GM12878 (cell line): ENCODE measurements around the gene ENPP1. TPM values are rescaled to one million over a fixed set of nuclear protein-coding genes. Genes with fewer than 3 reads are reported as not detected.

Source experiments
- ATAC-seq: fragments of 200-7000 bp; cut with Tn5 transposase; 3 replicates; pipeline ENCODE4 v1.9.1; 2020; ENCODE audit warnings: mild to moderate bottlenecking, moderate library complexity
- BruUV-seq: library from RNA; stranded (reverse); fragments of 400-500 nt; replicated peaks from 2 replicates; lab custom pipeline; 2021; lab: Mats Ljungman, UMichigan
- CTCF ChIA-PET: fragments of 300-600 bp; sonication (Branson Sonifier 250); formaldehyde crosslinking; extraction: SDS; loops from one replicate; lab custom pipeline; 2021; ENCODE audit warnings: inconsistent platforms; lab: Yijun Ruan, JAX
- POLR2A ChIA-PET: fragments of 350-600 bp; formaldehyde crosslinking; extraction: SDS; loops from one replicate; lab custom pipeline; 2021; ENCODE audit warnings: inconsistent platforms; lab: Charles Lee
- RAD21 ChIA-PET: fragments of 300-600 bp; sonication (Branson Sonifier 250); formaldehyde crosslinking; loops from one replicate; lab custom pipeline; 2023; ENCODE audit warnings: antibody characterized with exemption; ENCODE audit not compliant: unreplicated experiment; lab: Charles Lee
- SMC1A ChIA-PET: fragments of 300-600 bp; sonication (Branson Sonifier 250); formaldehyde crosslinking; loops from one replicate; lab custom pipeline; 2023; ENCODE audit not compliant: unreplicated experiment, uncharacterized antibody; lab: Charles Lee
- DNase-seq: peaks from one replicate; pipeline ENCODE4 v3.0.0-alpha.2; 2011; ENCODE audit warnings: low read depth, low spot score
- FAIRE-seq: peaks from 3 replicates; lab custom pipeline; 2011; peaks lifted over from hg19 to GRCh38; lab: Jason Lieb, UNC
- H2AFZ ChIP-seq: 2 replicates; pipeline ENCODE4 v1.6.0; 2011; ENCODE audit warnings: low read depth, low read length, control low read depth; ENCODE audit not compliant: control insufficient read depth
- H3K27ac ChIP-seq: 2 replicates; pipeline ENCODE4 v1.5.1; 2011; ENCODE audit warnings: control low read depth; ENCODE audit not compliant: control insufficient read depth, insufficient read depth
- H3K27me3 ChIP-seq, 2 experiments: replicated peaks in 1 of 2; 2 replicates each; pipeline versions ENCODE4 v1.6.0 to v1.6.1; 2011; ENCODE audit warnings: low read length in 1 of 2; ENCODE audit not compliant: control insufficient read depth in 2 of 2, insufficient read depth in 2 of 2
- H3K36me3 ChIP-seq, 2 experiments: 2 replicates each; pipeline ENCODE4 v1.5.1; 2011; ENCODE audit warnings: low read length in 1 of 2; ENCODE audit not compliant: control insufficient read depth in 2 of 2, insufficient read depth in 2 of 2
- H3K4me1 ChIP-seq: 2 replicates; pipeline ENCODE4 v1.6.1; 2011; ENCODE audit warnings: mild to moderate bottlenecking, low read length, moderate library complexity, mixed read lengths; ENCODE audit not compliant: control insufficient read depth, insufficient read depth
- H3K4me2 ChIP-seq: 2 replicates; pipeline ENCODE4 v1.6.0; 2011; ENCODE audit warnings: control low read depth; ENCODE audit not compliant: control insufficient read depth, insufficient read depth
- H3K4me3 ChIP-seq: fragments of 200-600 bp; sonication (generic); 2 replicates; pipeline ENCODE4 v1.5.1; 2016
- H3K79me2 ChIP-seq: 2 replicates; pipeline ENCODE4 v1.6.0; 2011; ENCODE audit warnings: low read length; ENCODE audit not compliant: control insufficient read depth, insufficient read depth
- H3K9ac ChIP-seq: 2 replicates; pipeline ENCODE4 v1.8.0; 2011; ENCODE audit warnings: low read length, control low read depth, mixed read lengths; ENCODE audit not compliant: control insufficient read depth, insufficient read depth
- H3K9me3 ChIP-seq: replicated peaks from 3 replicates; pipeline ENCODE4 v1.5.1; 2011; ENCODE audit warnings: mild to moderate bottlenecking, low read length; ENCODE audit not compliant: control insufficient read depth, insufficient read depth
- H4K20me1 ChIP-seq: 2 replicates; pipeline ENCODE4 v1.6.0; 2011; ENCODE audit not compliant: control insufficient read depth, insufficient read depth
- BACH1 ChIP-seq: fragments of 450-650 bp; IDR thresholded peaks from 2 replicates; pipeline ENCODE4 v1.6.1; 2017; ENCODE audit warnings: mild to moderate bottlenecking, borderline replicate concordance
- KAT2A ChIP-seq: conservative IDR thresholded peaks from 2 replicates; pipeline ENCODE4 v1.6.1; 2011; ENCODE audit warnings: low read depth, low read length; ENCODE audit not compliant: control insufficient read depth
- NFYA ChIP-seq: IDR thresholded peaks from 2 replicates; pipeline ENCODE4 v1.6.1; 2011; ENCODE audit warnings: low read depth, mild to moderate bottlenecking, low read length, improper control_type of control experiment, borderline replicate concordance
- NR2F1 ChIP-seq: fragments of 450-650 bp; conservative IDR thresholded peaks from 2 replicates; pipeline ENCODE4 v1.6.1; 2017; ENCODE audit warnings: mild to moderate bottlenecking
- PML ChIP-seq: IDR thresholded peaks from 2 replicates; pipeline ENCODE4 v1.6.1; 2012; ENCODE audit warnings: low read length, inconsistent platforms
- SMAD1 ChIP-seq: fragments of 450-650 bp; IDR thresholded peaks from 2 replicates; pipeline ENCODE4 v1.6.1; 2018; ENCODE audit warnings: mild to moderate bottlenecking, low read depth; ENCODE audit not compliant: partially characterized antibody
- TCF7 ChIP-seq: IDR thresholded peaks from 2 replicates; pipeline ENCODE4 v1.6.1; 2014; ENCODE audit warnings: antibody characterized with exemption, borderline replicate concordance
- WGBS: methylation state at CpG from one replicate; pipeline ENCODE4 v1.1.6; 2016; ENCODE audit warnings: low lambda C conversion rate; ENCODE audit not compliant: insufficient replicate concordance, insufficient coverage; ENCODE audit errors: missing lambda C conversion rate; 5-methylcytosine and 5-hydroxymethylcytosine counted together
- in situ Hi-C: fragments of 300-500 bp; cut with MboI; formaldehyde crosslinking; loops from 9 replicates; pipeline ENCODE4 v1.14.3; 2018; ENCODE audit warnings: mixed read lengths
- intact Hi-C: fragments of 100-400 bp; cut with micrococcal nuclease; formaldehyde crosslinking; loops from one replicate; pipeline ENCODE4 v1.14.2; 2022; ENCODE audit not compliant: unreplicated experiment
- polyA plus RNA-seq, 11 experiments: library from polyadenylated mRNA; depleted of rRNA in 4 of 11; unstranded in 6 of 11; stranded (reverse) in 5 of 11; fragments of >200 nt; fragmentation: Nextera tagmentation in 4 of 11; fragmentation: Illumina TruSeq in 1 of 11; extraction: Ambion mirVana in 4 of 11; extraction: Trizol in 1 of 11; gene quantifications; 1 replicate in 1 of 11; 2 replicates in 10 of 11; pipeline versions ENCODE4 v1.2.1 to v1.2.3, GENCODE V29; 2011 to 2016; ENCODE audit warnings: inconsistent platforms in 2 of 11, missing spikeins in 2 of 11, low read depth in 1 of 11
- total RNA-seq, 4 experiments: library from RNA; depleted of rRNA in 3 of 4; stranded (reverse); fragments of >200 nt in 3 of 4; fragmentation: Illumina TruSeq in 1 of 4; extraction: Trizol in 1 of 4; gene quantifications; 2 replicates each; pipeline versions ENCODE4 v1.2.1 to v1.2.3, GENCODE V29; 2013 to 2021
- TF ChIP-seq, protein P1 (sequence below): IDR thresholded peaks from 2 replicates; pipeline ENCODE4 v1.6.1; 2012; ENCODE audit warnings: low read length, inconsistent platforms
- TF ChIP-seq, protein P2 (sequence below): IDR thresholded peaks from 2 replicates; pipeline ENCODE4 v1.6.1; 2012; ENCODE audit warnings: low read depth, low read length, improper control_type of control experiment
- TF ChIP-seq, protein P3 (sequence below): fragments of 150-350 bp; IDR thresholded peaks from 2 replicates; pipeline ENCODE4 v1.6.1; 2016; ENCODE audit warnings: low read depth, low read length

Gene ENPP1
- total and polyA plus RNA-seq, 10 of the 15 experiments (the other 5 are each of a cell fraction or from before 2014, with no cell fraction given), result 0.03 to 0.05 TPM; not detected in 8

DNA sequence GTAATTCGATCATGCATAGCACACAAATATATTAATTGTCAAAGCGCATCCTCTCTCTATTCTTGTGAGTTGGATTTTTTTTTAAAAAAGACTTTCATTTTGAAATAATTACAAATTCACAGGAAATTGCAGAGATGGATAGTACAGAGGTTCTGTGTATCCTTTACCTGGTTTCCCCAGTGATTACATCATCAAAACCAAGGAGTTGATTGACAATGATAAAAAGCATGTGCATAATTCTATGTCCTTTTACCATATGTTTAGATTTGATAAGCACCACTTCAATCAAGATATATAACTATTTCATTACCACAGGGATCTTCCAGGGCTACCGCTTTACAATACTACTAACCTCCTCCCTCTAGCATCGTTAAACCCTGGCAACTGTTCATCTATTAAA lies 103.1 kb downstream of the ENPP1 start:
- RAD21 ChIA-PET, result interaction anchor here (0.7 kb wide), 1 partner anchor 311 kb away, joined by 3 read pairs; no protein-coding TSS in a partner anchor

More for the DNA sequence above, 103.1 kb downstream of the ENPP1 start:
- H3K79me2 ChIP-seq, result no peaks in the 10 kb centered on the region
- no peaks in the 10 kb centered on the region for H3K27me3 ChIP-seq
- H2AFZ ChIP-seq, result no peak overlapping the region
- no peak for TF ChIP-seq SMAD1
- TF ChIP-seq, protein P1, sequence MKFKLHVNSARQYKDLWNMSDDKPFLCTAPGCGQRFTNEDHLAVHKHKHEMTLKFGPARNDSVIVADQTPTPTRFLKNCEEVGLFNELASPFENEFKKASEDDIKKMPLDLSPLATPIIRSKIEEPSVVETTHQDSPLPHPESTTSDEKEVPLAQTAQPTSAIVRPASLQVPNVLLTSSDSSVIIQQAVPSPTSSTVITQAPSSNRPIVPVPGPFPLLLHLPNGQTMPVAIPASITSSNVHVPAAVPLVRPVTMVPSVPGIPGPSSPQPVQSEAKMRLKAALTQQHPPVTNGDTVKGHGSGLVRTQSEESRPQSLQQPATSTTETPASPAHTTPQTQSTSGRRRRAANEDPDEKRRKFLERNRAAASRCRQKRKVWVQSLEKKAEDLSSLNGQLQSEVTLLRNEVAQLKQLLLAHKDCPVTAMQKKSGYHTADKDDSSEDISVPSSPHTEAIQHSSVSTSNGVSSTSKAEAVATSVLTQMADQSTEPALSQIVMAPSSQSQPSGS, result no peak
- TF ChIP-seq NR2F1, result no peak
- no peak for TF ChIP-seq PML
- no peak for TF ChIP-seq BACH1
- TF ChIP-seq, protein P2, sequence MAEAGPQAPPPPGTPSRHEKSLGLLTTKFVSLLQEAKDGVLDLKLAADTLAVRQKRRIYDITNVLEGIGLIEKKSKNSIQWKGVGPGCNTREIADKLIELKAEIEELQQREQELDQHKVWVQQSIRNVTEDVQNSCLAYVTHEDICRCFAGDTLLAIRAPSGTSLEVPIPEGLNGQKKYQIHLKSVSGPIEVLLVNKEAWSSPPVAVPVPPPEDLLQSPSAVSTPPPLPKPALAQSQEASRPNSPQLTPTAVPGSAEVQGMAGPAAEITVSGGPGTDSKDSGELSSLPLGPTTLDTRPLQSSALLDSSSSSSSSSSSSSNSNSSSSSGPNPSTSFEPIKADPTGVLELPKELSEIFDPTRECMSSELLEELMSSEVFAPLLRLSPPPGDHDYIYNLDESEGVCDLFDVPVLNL, result no peak
- no peak for TF ChIP-seq NFYA
- TF ChIP-seq TCF7, result no peak
- TF ChIP-seq, protein P3, sequence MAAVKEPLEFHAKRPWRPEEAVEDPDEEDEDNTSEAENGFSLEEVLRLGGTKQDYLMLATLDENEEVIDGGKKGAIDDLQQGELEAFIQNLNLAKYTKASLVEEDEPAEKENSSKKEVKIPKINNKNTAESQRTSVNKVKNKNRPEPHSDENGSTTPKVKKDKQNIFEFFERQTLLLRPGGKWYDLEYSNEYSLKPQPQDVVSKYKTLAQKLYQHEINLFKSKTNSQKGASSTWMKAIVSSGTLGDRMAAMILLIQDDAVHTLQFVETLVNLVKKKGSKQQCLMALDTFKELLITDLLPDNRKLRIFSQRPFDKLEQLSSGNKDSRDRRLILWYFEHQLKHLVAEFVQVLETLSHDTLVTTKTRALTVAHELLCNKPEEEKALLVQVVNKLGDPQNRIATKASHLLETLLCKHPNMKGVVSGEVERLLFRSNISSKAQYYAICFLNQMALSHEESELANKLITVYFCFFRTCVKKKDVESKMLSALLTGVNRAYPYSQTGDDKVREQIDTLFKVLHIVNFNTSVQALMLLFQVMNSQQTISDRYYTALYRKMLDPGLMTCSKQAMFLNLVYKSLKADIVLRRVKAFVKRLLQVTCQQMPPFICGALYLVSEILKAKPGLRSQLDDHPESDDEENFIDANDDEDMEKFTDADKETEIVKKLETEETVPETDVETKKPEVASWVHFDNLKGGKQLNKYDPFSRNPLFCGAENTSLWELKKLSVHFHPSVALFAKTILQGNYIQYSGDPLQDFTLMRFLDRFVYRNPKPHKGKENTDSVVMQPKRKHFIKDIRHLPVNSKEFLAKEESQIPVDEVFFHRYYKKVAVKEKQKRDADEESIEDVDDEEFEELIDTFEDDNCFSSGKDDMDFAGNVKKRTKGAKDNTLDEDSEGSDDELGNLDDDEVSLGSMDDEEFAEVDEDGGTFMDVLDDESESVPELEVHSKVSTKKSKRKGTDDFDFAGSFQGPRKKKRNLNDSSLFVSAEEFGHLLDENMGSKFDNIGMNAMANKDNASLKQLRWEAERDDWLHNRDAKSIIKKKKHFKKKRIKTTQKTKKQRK, result no peak
- no peak for TF ChIP-seq KAT2A
- no peak for FAIRE-seq
- no peaks in the 10 kb centered on the region for H4K20me1 ChIP-seq
- H3K4me1 ChIP-seq, result no peaks in the 10 kb centered on the region
- ATAC-seq, result no peak
- no peak overlapping the region for H3K27ac ChIP-seq
- in situ Hi-C loops (loop anchor here (10.0 kb wide), 1 partner anchor 216 kb away; no protein-coding TSS in a partner anchor), intact Hi-C loops (loop anchor here (1.0 to 10.0 kb wide), 2 partner anchors 216 to 574 kb away; no protein-coding TSS in a partner anchor)
- ChIA-PET POLR2A (interaction anchor here (0.6 kb wide), 1 partner anchor 1008 kb away, joined by 4 read pairs; no protein-coding TSS in a partner anchor), CTCF (interaction anchor here (0.6 to 4.2 kb wide), 8 partner anchors 14 to 387 kb away, joined by 3 to 41 read pairs (median 4); no protein-coding TSS in a partner anchor), SMC1A (interaction anchor here (0.8 to 1.8 kb wide), 4 partner anchors 94 to 217 kb away, joined by 3 to 7 read pairs (median 4); no protein-coding TSS in a partner anchor)
- DNase-seq, result no peak
- WGBS, result 46% methylated on average over 4 of the region's 4 CpGs
- BruUV-seq, result no TSS peak
- no peak overlapping the region for H3K4me2 ChIP-seq
- H3K36me3 ChIP-seq, result no peaks in the 10 kb centered on the region
- no peak overlapping the region for H3K4me3 ChIP-seq
- H3K9me3 ChIP-seq, result no peaks in the 10 kb centered on the region; the same call in 2 of the 3 replicates
- H3K9ac ChIP-seq, result no peak overlapping the region
